Amniotic epithelial cell (primary cell): ENCODE measurements around the gene SNF8.

Source experiments
- DNase-seq: peaks from one replicate; pipeline ENCODE4 v3.0.0-alpha.2; 2010; ENCODE audit warnings: low read depth

The SNF8 gene

DNA sequence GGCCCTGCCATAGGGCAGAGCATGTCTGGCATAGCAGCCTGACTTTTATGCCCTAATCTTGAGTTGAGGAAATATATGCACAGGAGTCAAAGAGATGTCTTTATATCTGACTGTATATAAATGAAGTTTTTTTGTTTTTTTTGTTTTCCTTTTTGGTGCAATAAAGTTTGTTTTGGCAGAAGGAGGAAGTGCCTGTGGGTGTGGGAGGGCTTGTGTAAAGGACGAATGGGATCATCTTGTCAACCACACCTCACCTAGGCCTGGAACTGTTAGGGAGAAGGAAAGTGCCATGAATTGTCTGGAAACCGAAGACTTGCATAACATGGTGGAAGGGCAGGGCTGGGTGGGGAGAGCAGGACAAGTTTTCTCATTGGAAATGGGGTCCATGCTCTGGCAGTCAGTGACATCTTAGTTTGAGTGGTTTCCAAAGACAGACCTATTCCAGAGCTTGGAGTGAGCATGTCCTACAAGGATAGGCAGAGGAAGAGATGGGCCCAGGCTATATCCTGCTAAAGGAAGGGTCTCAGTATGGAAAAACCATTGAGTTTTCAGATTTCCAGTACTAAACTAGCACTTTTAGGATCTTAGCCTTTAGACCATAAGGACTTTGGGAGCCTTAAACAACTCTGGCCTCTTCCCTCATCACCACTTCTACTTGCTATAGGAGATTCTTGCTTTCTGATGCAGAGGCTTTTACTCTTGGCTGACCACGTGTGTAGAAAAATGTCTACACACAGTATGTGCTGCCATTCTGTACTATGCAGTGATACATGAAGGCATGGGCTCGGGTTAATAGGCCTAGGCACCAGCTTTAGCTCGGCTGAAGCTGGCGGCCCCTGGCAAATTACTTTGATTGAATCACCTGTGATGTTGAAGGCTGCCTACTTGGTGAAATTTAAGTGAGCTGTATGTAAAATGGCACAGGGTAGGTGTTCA, 15.5 kb downstream of the SNF8 start:
- peak; percentile 61 for DNase-seq

DNA sequence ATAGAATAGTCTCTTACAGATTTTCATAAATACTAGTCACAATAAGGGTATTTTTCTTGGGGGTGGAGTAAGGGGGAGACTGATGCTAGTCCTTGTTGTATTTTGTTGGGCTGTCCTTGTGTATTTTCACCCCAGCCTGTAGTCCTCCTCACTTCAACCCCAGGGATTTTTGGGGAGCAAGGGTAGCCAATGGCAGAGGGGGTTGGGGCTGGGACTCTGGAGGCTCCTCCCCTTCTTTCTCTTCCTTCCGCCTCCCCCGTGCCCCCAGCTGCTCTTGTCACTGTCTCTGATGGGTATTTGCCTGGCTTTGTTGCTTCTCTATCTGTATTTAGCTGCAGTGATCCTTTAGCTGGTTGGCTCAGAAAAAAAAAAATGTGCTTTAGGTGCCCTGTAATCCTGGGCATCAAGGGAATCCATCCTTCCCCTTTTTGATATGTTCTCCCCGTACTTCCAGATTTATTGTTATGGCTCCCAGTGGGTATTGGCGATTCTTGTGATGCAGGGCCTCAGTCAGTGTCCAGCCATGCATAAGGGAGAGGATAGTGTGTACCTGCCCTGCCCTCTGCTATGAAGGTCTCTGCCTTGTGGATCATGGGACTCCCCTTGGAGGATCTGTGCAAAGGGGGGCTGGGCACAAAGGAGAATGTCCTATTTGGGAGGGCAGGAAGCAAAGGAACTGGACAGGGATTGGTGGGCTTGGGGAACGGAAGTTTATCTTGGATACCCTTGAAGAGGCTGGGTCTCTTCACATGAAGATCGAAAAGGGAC, 16.5 kb downstream of the SNF8 start:
- DNase-seq = no peak

DNA sequence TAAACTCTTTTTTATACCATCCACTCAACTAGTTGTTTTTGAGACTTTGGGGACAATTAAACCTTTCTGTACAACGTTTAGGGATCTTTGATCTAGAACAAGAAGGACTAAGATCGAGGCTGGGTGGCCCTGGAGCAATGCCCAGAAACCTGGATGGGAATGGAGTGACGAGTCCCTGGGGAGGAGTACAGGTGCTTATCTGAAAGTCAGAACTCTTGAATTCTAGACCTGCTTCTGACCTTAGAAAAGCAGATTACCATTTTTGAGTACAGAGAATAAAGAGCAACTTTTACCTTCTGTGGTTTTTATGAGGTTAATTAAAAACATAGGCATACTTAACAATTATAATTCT, 18.7 kb downstream of the SNF8 start:
- DNase-seq = no peak

DNA sequence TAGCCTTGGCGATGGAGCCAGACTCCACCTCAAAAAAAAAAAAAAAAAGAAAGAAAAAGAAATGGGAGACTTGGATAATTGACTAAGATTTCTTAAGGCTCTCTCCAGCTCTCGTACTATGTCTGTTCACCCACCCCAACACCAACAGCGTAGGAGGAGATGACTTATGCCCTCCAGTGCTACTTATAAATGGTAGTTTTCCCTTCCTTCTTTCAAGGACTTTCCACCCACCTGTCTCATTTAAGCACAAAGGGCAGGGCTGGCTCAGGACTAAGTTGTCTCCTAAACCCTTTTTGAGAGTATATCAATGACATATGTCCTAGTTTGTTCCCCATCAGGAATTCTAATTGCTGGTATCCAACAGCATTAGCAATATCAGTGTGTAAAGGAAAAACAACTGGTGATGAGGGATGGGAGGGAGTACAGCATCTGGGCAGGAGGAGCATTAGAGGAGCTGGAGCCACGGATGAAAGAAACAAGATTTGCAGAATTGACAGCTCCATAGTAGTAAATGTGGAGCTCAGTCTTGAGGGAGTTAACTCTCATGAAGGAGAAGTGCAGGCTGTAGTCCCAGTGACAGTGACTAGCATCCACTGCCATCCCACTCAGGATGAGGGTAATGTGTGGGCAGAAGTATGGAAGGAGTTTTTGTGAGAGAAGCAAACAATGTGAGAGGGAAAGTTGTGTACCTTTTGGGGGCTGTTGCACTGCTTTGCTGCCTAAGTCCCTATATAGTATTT, 19.2 kb downstream of the SNF8 start:
- DNase-seq = no peak

DNA sequence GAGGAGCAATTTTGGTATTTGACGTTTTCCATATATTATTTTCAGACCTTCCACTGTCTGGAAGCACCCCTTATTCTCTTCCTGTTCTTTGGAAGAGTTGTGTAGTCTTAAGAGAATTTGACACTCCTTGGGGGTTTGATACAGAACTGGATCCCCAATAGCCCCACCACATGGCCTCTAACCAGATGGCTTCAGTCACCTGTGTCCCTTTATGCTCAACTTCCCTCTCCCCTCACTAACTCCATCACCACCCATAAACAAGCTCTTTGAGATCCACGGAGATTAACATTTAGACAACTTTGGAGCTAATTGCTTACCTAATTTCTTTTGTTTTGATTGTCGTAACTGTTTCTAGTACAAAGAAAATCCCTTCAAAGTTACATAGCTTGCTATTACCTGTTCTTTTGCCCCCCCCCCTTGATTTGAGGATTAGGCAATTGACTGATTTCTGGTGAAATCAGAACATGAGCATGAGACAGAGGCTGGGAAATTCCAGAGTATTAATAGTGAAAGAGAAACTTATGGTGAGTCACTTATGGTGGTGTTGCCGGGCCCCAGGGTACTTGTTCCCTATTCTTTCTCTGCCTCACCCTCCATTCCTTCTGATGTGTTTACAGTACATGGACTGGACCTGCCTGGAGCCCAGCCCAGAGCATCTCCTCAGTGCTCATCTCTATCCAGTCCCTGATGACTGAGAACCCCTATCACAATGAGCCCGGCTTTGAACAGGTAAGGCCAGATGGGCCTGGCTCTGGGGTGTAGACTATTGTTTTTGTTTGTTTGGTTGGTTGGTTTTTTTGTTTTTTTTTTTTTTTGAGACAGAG, 29.0 kb downstream of the SNF8 start:
- DNase-seq = peak; percentile 93

DNA sequence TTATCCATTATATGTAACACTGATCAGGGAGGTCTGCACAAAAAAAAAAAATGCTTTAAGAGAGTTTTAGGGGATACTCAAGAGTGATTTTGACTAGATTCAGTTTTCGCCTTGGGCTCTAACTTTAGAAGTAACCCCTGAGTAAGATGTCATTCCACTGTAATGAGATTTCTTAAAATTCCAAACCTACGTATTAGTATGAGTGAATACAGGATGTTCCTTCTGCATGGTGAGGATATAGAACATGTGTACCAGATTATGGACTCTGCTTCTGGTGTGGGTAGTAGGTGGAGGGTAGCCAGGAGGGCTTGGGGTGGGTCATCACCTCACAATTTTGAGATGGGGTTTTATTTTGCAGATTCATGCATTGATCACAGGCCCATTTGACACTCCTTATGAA, 32.2 kb downstream of the SNF8 start:
- no peak for DNase-seq

DNA sequence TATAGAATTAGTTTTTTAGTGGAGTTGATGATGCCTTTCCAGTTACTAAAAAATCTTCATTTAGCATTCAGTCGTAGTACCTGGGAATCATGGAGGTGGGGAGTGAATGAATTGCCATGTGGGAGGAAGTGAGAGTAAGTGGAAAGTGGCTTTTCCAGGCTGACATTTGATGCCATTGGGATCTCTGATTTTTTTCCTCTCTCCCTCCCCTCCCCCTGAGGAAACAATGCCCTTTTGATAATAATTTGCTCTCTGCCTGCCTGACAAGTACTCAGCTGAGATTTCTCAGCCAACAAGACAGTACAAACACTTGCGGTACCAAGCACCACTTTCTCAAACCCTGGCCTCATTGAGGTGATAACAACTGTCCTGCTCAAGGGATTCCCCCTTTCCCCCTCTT, 34.3 kb downstream of the SNF8 start:
- DNase-seq = peak; percentile 29

DNA sequence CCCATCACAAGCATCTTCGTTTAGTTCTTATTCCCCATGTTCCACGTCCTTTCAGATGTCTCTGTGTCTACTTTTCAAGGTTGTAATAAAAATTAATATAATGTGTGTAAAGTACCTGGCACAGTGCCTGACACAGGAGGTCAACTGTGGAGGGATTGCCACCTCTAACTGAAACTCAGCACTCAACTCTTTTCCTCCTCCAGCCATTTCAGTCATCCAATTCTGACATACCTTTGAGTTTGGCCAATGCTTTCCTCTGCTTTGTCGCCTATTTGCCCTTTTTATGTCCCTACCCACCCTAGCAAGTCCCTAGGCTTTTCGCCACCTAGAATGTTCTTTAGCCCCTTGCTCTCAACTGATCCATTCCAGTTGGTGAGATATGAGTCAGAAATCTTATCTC, 34.9 kb downstream of the SNF8 start:
- peak; percentile 38 for DNase-seq

DNA sequence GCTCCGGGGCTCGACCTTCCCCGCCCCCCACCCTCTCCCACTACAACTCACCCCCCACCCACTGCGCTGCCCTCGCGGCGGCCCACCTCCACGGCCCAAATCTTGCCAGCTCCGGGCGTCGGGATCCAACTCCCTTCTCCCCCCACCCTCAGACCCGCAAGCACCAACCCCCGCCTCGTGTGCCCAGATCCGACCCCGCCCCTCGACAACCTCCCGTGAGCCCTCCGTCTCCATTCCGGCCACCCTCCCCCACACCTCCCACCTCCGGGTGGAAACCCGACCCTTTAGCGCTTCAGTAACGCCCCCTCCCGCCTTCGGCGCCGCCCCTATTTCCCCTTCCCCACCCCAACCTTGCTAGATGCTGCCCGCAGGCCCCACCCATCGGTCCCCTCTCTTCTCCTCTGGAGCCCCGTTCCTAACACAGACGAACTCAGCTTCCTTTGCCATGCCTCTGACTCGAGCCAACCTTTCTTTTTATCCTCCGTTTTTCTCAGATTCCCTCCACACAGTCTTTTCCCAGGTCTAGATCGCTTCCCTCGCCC, 35.7 kb downstream of the SNF8 start:
- DNase-seq = peak; percentile 85

DNA sequence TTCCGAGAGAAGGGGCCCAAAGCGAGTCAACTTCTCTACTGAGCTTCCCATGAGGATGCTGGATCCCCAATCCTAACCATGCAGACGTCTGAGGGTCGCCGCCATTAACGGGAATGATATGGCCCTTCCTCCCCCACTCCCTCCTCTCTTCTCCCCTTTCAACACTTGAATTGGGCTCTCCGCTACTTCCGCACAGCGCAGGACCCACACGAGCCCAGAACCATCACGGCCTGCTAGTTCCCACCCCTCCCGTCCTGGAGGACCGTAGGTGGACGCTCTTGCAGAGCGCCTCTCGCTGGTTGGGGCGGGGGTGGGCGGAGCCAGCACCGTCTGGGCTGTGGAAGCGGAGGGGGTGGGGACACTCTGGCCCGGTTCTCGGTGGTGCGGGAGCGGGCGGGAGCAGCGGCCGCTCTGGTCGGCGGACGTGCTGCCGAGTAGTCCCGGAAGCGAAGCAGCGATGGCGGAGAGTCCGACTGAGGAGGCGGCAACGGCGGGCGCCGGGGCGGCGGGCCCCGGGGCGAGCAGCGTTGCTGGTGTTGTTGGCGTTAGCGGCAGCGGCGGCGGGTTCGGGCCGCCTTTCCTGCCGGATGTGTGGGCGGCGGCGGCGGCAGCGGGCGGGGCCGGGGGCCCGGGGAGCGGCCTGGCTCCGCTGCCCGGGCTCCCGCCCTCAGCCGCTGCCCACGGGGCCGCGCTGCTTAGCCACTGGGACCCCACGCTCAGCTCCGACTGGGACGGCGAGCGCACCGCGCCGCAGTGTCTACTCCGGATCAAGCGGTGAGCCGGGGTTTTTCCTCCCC, 36.4 kb downstream of the SNF8 start, which contains the start of gene UBE2Z:
UBE2Z (plus strand) TSS at position 361 of the 797 bp plus-strand sequence; CDS start at position 458, 97 bp downstream.
- peak; percentile 94 for DNase-seq

DNA sequence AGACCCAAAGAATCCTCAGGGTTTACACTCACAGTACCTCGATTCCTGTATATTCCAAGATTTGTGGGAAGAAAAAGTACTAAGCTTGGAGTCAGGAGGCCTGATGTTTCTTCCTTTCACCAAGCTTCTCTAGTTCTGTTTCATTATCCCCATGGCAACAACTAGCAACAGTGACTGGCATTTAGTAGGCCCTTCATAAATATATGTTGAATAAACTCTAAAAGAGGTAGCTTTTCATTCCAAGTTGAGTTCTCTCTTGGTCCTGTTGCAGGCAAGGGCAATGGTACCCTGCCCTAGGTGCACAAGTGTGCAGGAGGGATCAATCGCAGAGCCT, 37.0 kb downstream of the SNF8 start:
- peak; percentile 70 for DNase-seq

DNA sequence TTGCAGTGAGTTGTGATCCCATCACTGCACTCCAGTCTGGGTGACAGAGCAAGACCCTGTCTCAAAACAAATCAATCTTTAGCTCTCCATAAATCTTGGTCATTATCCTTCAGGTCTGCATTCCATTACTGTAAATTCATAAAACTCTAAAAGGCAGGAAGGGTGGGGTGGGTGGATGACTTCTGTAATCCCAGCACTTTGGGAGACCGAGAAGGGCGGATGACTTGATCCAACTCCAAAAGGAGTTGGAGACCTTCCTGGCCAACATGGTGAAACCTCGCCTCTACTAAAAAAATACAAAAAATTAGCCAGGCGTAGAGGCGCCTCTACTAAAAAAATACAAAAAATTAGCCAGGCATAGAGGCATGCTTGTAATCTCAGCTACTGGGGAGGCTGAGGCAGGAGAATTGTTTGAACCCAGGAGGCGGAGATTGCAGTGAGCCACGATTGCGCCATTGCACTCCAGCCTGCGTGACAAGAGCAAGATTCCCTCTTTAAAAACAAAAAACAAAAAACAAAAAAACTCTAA, 38.6 kb downstream of the SNF8 start:
- no peak for DNase-seq

DNA sequence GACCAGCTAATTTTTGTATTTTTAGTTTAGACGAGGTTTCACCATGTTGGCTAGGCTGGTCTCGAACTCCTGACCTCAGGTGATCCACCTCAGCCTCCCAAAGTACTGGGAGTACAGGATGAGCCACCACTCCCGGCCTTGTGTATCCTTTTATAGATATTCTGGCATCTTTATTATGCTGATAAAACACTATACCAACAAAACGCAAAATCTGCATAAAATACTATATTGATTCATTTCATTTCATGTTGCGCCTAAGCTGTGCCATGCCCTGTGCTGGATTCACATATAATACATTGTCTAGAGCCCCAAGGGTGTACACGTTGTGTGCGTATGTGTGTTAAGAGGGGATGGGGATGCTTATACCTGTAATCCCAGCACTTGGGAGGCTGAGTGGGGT, 40.2 kb downstream of the SNF8 start:
- no peak for DNase-seq

DNA sequence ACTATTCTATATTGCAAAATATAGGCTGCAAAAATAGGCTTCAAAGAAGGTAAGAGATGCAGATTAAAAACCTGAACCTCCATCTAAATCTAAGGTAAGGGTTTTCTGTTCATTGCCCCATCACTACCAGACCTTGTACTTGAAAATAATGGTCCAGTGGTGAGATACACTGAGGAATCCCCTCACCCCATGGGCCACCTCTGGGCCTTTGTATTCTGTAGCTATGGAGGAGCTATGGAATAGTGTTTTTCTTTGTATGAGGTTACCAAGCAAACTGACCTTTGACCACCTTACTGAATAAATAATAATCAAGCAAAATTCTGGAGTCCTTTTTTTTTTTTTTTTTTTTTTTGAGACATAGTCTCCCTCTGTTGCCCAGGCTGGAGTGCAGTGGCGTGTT, 41.2 kb downstream of the SNF8 start:
- no peak for DNase-seq

DNA sequence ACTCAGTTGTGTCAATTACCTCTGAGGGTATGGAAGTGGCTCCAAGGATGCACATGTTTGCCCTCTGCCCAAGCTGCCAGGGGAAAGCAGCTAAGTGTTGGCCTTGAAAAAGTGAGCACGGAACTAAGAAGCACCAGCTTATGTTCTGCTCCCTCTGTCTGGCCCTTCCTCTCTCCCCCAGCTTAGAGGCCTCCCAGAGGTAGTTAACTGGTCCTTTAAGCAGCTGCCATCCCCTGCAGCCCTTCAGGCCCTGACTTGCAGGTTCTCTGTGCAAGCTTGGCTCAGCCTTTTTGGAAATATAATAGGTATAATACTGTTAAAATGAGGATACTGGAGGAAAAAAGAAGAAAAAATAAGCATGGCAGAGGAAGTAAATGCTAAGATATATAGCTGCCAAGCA, 43.4 kb downstream of the SNF8 start:
- DNase-seq = no peak

DNA sequence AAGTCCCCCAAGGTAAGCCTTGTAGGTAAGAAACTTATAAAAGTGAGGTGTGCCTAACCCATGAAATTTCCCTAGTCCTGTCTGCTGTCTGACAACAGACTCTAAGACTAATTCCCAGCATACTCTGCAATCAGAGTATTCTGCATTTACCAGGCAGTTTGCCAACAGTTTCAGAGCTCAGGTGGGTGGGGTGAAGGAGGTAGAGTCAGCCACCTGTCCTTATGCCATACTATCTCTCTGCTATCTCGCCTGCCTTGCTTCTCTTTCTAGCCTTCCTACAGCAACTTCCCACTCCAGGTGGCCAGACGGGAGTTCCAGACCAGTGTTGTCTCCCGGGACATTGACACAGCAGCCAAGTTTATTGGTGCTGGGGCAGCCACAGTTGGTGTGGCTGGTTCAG, 49.8 kb downstream of the SNF8 start:
- no peak for DNase-seq

DNA sequence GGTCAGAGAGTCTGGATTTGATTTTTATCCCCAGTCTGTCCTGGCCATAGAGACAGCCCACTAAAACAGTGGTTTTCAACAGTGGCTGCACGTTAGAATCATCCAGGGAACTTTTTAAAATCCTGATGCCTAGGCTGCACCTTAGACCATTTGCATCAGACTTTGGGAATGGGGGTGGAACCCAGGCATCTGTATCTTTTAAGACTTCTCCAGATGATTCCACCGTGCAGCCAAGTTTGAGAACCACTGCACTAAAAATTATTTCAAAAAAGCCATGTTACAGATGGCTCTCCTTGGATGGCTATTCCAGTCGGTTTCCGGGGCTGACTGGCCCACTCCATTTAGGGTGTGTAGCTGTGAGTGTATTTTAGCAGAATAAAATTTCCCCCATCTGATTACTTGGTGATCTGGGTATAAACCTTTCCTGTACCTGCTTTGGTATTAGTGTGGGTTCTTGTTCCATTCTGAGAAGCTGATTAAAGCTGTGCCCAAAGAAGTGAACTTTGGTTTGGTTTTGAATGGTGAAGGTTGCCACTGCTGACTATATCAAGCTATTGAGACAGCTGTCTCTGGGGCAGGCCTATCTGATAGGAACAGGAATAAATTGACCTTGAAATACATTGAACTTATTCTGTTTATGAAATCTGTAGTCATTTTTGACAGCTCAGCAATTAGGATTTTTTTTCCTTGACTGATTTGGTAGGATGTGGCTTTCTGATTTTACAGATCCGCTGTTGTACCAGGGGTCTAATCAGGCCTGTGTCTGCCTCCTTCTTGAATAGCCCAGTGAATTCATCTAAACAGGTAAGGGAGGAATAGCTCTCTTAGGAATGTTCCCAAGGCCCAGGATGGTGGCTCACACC, 50.8 kb downstream of the SNF8 start:
- no peak for DNase-seq

DNA sequence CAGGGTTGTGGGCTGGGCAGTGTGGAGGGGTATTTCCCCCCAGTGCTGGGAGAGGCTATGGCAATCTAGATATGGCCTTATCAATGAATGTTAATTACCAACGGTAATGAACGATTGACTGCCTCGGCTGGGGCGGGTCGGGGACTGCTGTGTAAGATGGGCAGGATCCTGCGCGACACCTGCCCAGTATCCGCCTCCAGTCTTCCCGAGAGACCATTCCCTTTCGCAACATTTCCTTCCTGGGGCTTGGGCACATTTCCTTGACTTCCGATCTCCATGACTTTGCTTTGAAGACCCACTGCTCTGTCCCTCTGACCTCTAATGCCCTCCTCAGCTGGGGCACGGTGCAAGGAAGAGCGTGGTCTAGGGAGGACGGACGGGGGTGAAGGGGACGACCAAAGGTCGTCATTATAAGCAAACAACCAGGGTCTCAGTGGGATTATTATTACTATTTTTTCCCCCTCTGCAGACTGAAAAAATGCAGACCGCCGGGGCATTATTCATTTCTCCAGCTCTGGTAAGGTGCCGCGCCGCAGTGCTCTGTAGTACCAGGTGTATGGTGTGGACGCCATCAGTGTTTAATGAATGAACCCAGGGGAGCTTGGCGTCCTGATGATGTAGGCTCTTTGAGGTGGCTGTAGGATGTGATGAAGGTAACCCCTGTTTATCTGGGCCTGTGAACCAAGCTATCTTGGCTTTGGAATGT, 51.5 kb downstream of the SNF8 start:
- DNase-seq = no peak

DNA sequence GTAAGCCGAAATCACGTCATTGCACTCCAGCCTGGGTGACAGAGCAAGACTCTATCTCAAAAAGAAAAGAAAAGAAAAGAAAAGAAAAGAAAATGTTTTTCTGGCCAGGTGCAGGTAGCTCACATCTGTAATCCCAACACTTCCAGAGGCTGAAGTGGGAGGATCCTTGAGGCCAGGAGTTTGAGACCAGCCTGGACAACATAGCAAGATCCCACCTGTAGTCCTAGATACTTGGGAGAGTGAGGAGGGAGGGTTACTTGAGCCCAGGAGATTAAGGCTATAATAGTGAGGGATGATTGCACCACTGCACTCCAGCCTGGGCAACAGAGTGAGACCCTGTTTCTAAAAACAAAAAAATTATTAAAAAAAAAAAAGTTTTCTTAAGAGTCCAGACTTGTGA, 54.6 kb downstream of the SNF8 start:
- no peak for DNase-seq
